Activated T-helper 2 cell treated with anti-CD3 and anti-CD28 coated beads, Interferon-gamma antibody, Interleukin-2, Interleukin-4, amounts not matched to agents 10 μg/mL and 5 μg/mL and 100 μg/mL, durations not matched to agents 14 hours and 24 hours and 36 hours (primary cell): ENCODE results near the gene MEFV. TPM values are rescaled to one million over a fixed set of nuclear protein-coding genes. Genes with fewer than 3 reads are reported as not detected.
A peak's percentile ranks its signal among the peaks of the same experiment; 100 is the strongest.

Source experiments
- DNase-seq: peaks from one replicate; pipeline ENCODE4 v3.0.0; 2021; ENCODE audit warnings: low spot score
- H3K27ac Mint-ChIP-seq: one replicate; pipeline ENCODE4 v1.8.0; 2021; ENCODE audit warnings: mixed read lengths
- H3K27me3 Mint-ChIP-seq: one replicate; pipeline ENCODE4 v1.8.0; 2021; ENCODE audit warnings: low read depth, mixed read lengths
- H3K36me3 Mint-ChIP-seq: one replicate; pipeline ENCODE4 v1.8.0; 2021; ENCODE audit warnings: low read depth, mixed read lengths
- H3K4me1 Mint-ChIP-seq: one replicate; pipeline ENCODE4 v1.8.0; 2021; ENCODE audit warnings: low read depth, mixed read lengths
- H3K4me3 Mint-ChIP-seq: one replicate; pipeline ENCODE4 v1.8.0; 2021; ENCODE audit warnings: low read depth, mild to moderate bottlenecking, moderate library complexity, mixed read lengths
- H3K9me3 Mint-ChIP-seq: one replicate; pipeline ENCODE4 v1.8.0; 2021; ENCODE audit warnings: mixed read lengths
- intact Hi-C: fragments of 100-400 bp; cut with micrococcal nuclease; formaldehyde crosslinking; loops from one replicate; pipeline ENCODE4 v1.15.1; 2023
- total RNA-seq: library from RNA; stranded (reverse); gene quantifications from 2 replicates; pipeline ENCODE4 v1.2.3, GENCODE V29; 2022

The MEFV gene
- total RNA-seq, 1 donor from 2014 or later: 0.18 TPM

DNA sequence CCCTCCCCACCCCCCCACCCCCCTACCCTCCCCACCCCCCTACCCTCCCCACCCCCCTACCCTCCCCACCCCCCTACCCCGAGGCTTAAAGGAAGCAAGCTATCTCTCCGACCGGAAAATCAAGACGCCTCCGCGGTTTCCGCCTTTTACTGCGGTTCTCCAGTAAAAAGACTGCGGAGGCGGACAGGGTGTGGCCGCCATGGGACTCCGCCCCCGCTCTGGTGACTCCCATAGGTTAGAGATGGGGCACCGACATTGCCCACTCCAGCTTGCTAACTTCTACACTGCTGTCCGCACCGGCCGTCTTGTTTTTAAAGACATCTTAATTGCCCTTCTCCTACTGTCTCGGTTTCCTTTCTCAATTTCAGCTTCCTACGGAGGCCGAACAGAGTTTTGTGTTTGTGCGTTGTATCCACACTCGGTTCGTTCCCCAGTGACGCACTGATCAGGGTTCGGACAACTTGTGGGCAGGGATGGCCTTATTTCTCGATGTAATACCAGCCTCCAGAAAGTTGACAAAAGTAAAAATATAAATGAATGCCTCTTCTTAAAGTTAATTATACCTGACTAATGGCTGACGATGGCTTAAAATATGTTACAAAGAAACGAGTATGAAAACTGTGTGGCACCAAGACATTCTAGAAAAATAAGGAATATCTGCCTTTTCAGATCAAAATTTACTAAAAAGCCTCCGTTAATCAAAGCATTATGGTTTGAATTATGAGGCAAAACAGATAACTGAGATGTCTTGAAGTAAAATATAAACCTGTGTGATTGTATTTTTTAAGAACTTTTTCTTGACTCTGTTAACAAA, 20.4 kb downstream of the MEFV start:
- peaks cover 2% of the 10 kb centered on the region for H3K27me3 Mint-ChIP-seq
- peaks cover 20% of the 10 kb centered on the region for H3K9me3 Mint-ChIP-seq
- peaks cover 28% of the 10 kb centered on the region for H3K36me3 Mint-ChIP-seq
- peaks cover 15% of the 10 kb centered on the region for H3K4me1 Mint-ChIP-seq
- peak overlapping the region; percentile 71 for H3K4me3 Mint-ChIP-seq
- intact Hi-C loops: loop anchor here (1.0 to 2.0 kb wide), 3 partner anchors 28 to 165 kb away; partner anchors contain the start of genes ZNF174, ZNF263 and ZSCAN32
- no peak for DNase-seq
- peak overlapping the region; percentile 49 for H3K27ac Mint-ChIP-seq

DNA sequence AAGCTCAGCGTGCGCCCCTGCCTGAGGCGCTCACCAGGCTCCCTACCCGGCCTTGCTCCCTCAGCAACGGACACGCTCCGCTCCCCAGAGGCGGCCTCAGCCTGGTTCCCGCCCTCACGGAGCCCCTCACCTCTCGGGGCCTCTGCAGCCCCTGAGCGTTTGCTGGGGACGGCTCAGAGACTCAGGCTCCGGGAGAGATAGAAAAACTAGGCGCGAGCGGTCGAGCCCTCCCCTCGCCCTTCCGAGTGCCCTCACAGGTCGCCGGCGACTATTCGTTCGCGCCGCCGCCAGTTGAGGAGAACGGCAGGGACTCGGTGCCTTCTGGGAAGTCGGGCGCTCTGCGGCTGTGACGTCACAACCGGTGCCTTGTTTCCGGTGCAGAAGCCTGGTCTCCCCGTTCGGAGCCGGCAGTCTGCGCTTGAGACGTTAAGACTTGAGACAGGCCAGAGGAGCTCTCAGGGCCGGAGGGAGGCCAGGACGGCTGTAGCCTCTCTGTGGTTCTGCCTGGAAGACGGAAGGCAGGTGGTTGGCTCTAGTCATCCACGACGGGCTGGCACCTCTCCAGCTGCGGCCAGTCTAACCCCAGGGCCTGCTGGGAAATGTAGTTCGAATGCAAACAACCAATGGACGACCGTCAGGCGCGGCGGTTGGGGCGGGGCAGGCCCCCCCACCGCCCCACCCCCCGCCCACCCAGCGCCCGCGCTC, 21.4 kb downstream of the MEFV start, which contains the start of gene ZNF200:
Gene ZNF200, minus strand, starts transcription at position 302 of the 705 bp plus-strand sequence. CDS start 1,403 bp downstream, outside the sequence.
- peak; percentile 91 for DNase-seq
- H3K4me1 Mint-ChIP-seq: peaks cover 15% of the 10 kb centered on the region
- peaks cover 31% of the 10 kb centered on the region for H3K9me3 Mint-ChIP-seq
- peak within 1 kb of the TSS; percentile 97 for H3K4me3 Mint-ChIP-seq
- peaks cover 39% of the 10 kb centered on the region for H3K36me3 Mint-ChIP-seq
- intact Hi-C loops: loop anchor here (1.0 to 2.0 kb wide), 3 partner anchors 29 to 166 kb away; partner anchors contain the start of genes ZNF174, ZNF263 and ZSCAN32
- H3K27ac Mint-ChIP-seq: peak within 1 kb of the TSS; percentile 91
- H3K27me3 Mint-ChIP-seq: peaks cover 2% of the 10 kb centered on the region

DNA sequence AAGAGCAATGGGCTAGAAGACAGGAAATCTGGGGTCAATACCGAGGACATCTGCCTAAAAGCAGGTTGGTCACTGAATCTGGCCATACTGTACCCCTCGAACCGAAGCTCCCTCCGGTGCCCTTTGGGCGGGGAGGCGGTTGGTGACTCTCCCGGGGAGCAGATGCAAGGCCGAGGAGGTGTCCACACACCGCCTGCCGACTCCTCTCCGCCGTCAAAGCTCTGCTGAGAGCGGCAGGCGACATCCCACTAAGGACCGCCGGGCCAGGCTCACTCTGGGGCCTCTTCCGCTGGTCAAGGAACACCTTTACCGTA, 21.9 kb downstream of the MEFV start:
- H3K4me3 Mint-ChIP-seq: peak overlapping the region; percentile 97
- peaks cover 34% of the 10 kb centered on the region for H3K9me3 Mint-ChIP-seq
- peaks cover 43% of the 10 kb centered on the region for H3K36me3 Mint-ChIP-seq
- H3K27me3 Mint-ChIP-seq: peaks cover 2% of the 10 kb centered on the region
- H3K4me1 Mint-ChIP-seq: peaks cover 15% of the 10 kb centered on the region
- intact Hi-C loops: loop anchor here (2.0 kb wide), 1 partner anchor 166 kb away; the partner anchor contains the start of genes ZNF174 and ZSCAN32
- H3K27ac Mint-ChIP-seq: peak overlapping the region; percentile 91
- DNase-seq: no peak

DNA sequence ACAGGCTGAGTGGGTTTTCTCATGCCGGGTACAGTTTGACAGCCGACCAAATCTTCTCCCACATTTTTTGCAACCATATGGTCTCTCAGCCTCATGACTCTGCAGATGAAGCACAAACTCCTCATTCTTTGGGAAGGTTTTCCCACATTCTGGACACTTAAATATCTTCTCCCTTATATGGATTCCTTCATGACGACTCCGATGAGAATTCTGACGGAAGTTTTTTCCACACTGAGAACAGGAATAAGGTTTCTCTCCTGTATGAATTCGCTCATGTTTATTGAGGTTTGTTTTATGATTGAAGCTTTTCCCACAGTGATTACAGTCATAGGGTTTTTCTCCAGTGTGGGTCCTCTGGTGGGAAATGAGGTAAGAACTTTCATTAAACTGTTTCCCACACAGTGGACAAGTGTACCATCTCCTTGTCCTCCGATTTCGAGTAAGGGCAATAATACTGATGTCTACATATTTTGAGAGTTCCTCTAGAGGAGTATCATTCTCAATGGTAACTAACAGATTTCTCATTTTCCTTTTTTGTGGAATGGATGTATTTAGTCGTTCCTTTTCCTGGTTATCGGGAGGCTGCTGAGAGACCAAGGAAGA, 32.4 kb downstream of the MEFV start:
- Mint-ChIP-seq H3K9me3 (peaks cover 77% of the 10 kb centered on the region), H3K27me3 (no peaks in the 10 kb centered on the region), H3K36me3 (peaks cover 78% of the 10 kb centered on the region), H3K4me3 (no peak overlapping the region), H3K4me1 (no peaks in the 10 kb centered on the region), H3K27ac (no peak overlapping the region)
- DNase-seq: no peak
- intact Hi-C loops: no loop called here

DNA sequence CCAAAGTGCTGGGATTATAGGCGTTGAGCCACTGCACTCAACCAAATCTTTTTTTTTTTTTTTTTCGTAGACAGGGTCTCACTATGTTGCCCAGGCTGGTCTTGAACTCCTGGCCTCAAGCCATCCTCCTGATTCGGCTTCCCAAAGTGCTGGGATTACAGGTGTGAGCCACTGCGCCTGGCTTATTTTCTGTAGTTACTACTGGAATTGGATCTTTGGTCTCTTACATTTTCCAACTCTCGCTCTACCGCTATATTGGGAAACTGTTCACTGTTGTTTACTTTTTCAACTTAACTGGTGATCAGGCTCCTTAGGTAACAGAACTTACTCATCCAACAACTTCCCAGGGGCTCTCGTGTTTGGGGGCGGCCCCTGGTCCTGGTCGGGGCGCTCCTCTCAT, 35.6 kb downstream of the MEFV start:
- H3K36me3 Mint-ChIP-seq: peaks cover 61% of the 10 kb centered on the region
- peaks cover 71% of the 10 kb centered on the region for H3K9me3 Mint-ChIP-seq
- H3K27ac Mint-ChIP-seq: no peak overlapping the region

DNA sequence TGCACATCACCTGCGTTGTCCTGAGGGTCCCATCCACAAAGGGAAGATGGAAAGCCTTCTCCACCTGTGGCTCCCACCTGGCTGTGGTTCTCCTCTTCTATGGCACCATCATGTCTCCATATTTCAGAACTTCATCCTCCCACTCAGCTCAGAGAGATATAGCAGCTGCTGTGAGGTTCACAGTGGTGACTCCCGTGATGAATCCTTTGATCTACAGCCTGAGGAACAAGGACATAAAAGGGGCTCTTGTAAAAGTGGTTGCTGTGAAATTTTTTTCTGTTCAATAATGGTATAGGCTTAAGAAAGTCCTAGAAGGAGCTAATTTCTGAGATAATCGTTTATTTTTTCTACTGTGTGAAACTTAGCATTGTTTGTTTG, 40.2 kb downstream of the MEFV start:
- Mint-ChIP-seq H3K4me1 (peaks cover 29% of the 10 kb centered on the region), H3K27ac (peak overlapping the region; percentile 90), H3K4me3 (peak overlapping the region; percentile 3), H3K36me3 (peaks cover 35% of the 10 kb centered on the region), H3K9me3 (peaks cover 57% of the 10 kb centered on the region), H3K27me3 (no peaks in the 10 kb centered on the region)
- DNase-seq: no peak
- intact Hi-C loops: no loop called here

More for the DNA sequence above, 35.6 kb downstream of the MEFV start:
- Mint-ChIP-seq H3K27me3 (no peaks in the 10 kb centered on the region), H3K4me3 (no peak overlapping the region), H3K4me1 (peaks cover 10% of the 10 kb centered on the region)
- no peak for DNase-seq
- intact Hi-C loops: no loop called here

DNA sequence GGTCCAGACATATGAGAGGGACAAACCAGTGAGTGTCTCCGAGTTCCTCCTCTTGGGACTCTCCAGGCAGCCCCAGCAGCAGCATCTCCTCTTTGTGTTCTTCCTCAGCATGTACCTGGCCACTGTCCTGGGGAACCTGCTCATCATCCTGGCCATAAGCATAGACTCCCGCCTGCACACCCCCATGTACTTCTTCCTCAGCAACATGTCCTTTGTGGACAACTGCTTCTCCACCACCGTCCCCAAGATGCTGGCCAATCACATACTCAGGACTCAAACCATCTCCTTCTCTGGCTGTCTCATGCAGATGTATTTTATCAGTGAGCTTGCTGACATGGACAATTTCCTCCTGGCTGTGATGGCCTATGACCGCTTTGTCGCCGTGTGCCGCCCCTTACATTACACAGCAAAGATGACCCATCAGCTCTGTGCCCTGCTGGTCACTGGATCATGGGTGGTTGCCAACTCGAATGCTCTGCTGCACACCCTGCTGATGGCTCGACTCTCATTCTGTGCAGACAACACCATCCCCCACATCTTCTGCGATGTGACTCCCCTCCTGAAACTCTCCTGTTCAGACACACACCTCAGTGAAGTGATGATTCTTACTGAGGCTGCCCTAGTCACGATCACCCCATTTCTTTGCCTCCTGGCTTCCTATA, 40.7 kb downstream of the MEFV start:
- Mint-ChIP-seq H3K4me1 (peaks cover 29% of the 10 kb centered on the region), H3K27ac (peak overlapping the region; percentile 90), H3K36me3 (peaks cover 31% of the 10 kb centered on the region), H3K9me3 (peaks cover 54% of the 10 kb centered on the region), H3K4me3 (peak overlapping the region; percentile 3), H3K27me3 (no peaks in the 10 kb centered on the region)
- DNase-seq: no peak
- intact Hi-C loops: no loop called here

DNA sequence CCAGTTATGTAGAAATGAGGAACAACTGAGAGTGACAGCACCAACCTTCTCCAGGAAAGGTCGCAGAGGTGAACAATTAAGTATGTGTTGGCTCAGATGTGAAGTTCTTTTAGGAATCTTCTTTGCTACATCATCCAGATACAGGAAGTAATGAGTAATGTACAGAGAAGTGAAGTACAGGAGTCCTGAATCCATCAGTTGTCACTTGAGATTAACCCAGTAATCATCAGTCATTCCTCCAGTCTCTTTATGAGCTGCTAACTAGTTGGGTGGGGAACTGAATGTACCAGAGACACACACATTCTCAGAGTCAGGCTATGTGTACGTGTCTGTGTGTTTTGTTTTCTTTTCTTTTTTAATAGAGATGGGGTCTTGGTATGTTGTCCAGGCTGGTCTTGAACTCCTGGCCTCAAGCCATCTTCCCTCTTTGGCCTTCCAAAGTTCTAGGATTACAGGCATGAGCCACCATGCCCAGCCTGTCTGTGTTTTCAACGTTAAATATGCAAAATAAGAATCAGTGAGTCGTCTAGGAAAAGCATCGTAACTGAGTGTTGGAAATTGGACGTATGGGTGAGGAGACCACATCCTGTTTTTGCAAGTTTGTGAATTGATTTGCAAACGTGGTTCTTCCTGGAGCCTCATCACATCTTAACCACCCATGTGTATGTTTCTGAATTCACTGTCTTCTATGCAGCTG, 41.4 kb downstream of the MEFV start:
- intact Hi-C loops: no loop called here
- Mint-ChIP-seq H3K27me3 (no peaks in the 10 kb centered on the region), H3K4me3 (peak overlapping the region; percentile 0)

DNA sequence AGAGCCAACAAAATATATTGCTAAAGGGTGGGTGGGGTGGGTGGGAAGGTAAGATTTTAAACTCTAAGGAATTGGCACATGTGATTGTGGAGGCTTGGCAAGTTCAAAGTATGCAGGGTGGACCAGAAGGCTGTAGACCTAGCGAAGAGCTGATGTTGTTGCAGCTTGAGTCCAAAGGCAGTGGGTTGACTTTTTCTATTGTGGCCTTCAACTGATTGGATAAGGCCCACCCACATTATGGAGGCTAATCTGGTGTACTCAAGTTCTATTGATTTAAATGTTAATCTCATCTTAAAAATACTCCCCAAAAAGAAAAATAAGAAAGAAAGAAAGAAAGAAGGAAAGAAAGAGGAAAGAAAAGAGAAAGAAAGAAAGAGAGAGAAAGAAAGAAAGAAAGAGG, 43.9 kb downstream of the MEFV start:
- H3K27ac Mint-ChIP-seq: no peak overlapping the region
- intact Hi-C loops: no loop called here

More for the DNA sequence above, 41.4 kb downstream of the MEFV start:
- Mint-ChIP-seq H3K4me1 (peaks cover 29% of the 10 kb centered on the region), H3K36me3 (peaks cover 31% of the 10 kb centered on the region), H3K27ac (peak overlapping the region; percentile 90), H3K9me3 (peaks cover 57% of the 10 kb centered on the region)
- DNase-seq: peak; percentile 33

DNA sequence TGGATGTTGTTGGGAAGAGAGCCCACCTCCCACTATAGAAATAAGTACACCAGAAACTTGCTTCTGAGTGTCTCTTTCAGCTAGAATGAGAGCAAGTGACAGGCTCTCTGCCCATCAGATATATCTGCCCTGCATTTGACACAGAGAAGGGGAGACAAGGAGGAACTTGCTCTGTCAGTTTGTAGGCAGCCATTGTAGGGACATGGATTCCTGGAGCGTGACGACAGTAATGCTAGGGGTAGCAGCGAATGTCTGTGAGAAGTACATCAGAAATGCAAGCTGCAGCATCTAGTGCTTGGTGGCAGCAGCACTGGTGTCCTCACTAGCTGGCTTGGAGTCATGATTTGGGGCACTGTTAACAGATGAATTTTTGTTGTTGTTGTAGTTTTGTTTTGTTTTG, 44.4 kb downstream of the MEFV start:
- Mint-ChIP-seq H3K9me3 (peaks cover 53% of the 10 kb centered on the region), H3K36me3 (peaks cover 26% of the 10 kb centered on the region), H3K4me3 (no peak overlapping the region), H3K27me3 (no peaks in the 10 kb centered on the region), H3K27ac (no peak overlapping the region), H3K4me1 (peaks cover 27% of the 10 kb centered on the region)
- DNase-seq: no peak
- intact Hi-C loops: no loop called here

More for the DNA sequence above, 43.9 kb downstream of the MEFV start:
- H3K4me3 Mint-ChIP-seq: no peak overlapping the region
- peaks cover 26% of the 10 kb centered on the region for H3K36me3 Mint-ChIP-seq
- H3K9me3 Mint-ChIP-seq: peaks cover 51% of the 10 kb centered on the region
- H3K4me1 Mint-ChIP-seq: peaks cover 27% of the 10 kb centered on the region
- DNase-seq: no peak
- H3K27me3 Mint-ChIP-seq: no peaks in the 10 kb centered on the region

DNA sequence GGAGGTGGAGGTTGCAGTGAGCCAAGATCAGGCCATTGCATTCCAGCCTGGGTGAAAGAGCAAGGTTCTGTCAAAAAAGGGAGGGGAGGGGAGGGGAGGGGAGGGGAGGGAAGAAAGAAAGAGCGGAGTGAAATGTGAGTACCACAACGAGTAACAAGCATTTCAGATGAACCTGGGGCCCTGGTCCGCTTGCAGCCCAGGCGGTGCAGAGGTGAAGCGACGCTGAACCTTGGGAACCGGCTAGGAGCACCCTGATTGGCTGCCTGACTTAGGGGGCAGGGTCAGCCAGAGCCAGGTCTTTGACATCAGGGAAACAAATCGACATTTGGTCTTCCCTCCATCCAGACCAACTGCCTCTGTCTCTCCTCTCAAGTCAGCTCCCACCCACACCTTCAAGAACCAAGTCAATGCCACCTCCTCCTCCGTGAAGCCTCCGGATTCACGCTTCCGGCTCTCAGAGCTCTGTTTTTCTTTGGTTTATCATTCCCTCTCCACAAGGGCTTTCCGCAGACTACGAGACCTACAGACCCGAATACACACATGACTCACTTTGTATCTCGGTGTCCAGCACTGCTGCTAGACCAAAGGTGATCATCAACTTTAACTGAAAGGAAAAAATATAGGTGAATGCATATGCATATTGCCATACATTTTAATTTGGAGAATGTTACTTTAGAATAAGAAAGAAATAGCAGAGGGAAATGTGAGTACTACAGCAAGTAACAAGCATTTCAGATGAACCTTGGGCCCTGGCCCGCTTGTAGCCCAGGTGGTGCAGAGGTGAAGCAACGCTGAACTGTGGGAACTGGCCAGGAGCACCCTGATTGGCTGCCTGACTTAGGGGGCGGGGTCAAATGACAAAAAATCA, 49.1 kb downstream of the MEFV start:
- Mint-ChIP-seq H3K9me3 (peaks cover 44% of the 10 kb centered on the region), H3K27ac (no peak overlapping the region), H3K36me3 (peaks cover 4% of the 10 kb centered on the region), H3K4me1 (no peaks in the 10 kb centered on the region), H3K4me3 (no peak overlapping the region), H3K27me3 (no peaks in the 10 kb centered on the region)
- intact Hi-C loops: no loop called here
- DNase-seq: no peak
